B cell (primary cell): Measurements from ENCODE around the gene LDHAL6B. TPM values are rescaled to one million over a fixed set of nuclear protein-coding genes. Genes with fewer than 3 reads are reported as not detected.

ENCODE experiments used
- ATAC-seq: fragments of 200-7000 bp; cut with Tn5 transposase; one replicate; pipeline ENCODE4 v1.10.0; 2021; ENCODE audit warnings: low read depth, mild to moderate bottlenecking, moderate number of reproducible peaks, moderate library complexity
- CTCF ChIA-PET: fragments of 350-600 bp; sonication (Branson Sonifier 250); formaldehyde crosslinking; loops from one replicate; lab custom pipeline; 2021; ENCODE audit warnings: antibody characterized with exemption, inconsistent platforms; lab: Charles Lee
- POLR2A ChIA-PET: fragments of 350-600 bp; sonication (Branson Sonifier 250); formaldehyde crosslinking; loops from one replicate; lab custom pipeline; 2021; ENCODE audit warnings: antibody characterized with exemption; lab: Charles Lee
- DNase-seq: peaks from one replicate; pipeline ENCODE4 v3.0.0; 2013
- H2AFZ ChIP-seq: 2 replicates; pipeline ENCODE4 v1.6.1; 2012; ENCODE audit warnings: mild to moderate bottlenecking, low read depth, low read length; ENCODE audit not compliant: insufficient read depth, poor library complexity, severe bottlenecking
- H3K27ac ChIP-seq, 2 donors: 1 replicate in 1 of 2; 2 replicates in 1 of 2; pipeline ENCODE4 v1.5.1; 2012 to 2013; ENCODE audit warnings: low read length in 2 of 2, mild to moderate bottlenecking in 2 of 2, moderate library complexity in 1 of 2
- H3K27me3 ChIP-seq, 4 experiments: fragments of 200-600 bp in 1 of 4; sonication (generic) in 1 of 4; replicated peaks in 1 of 4; 1 replicate in 2 of 4; 2 replicates in 2 of 4; pipeline versions ENCODE4 v1.6.1 to v1.7.0; 2013 to 2016; ENCODE audit warnings: low read length in 3 of 4, mild to moderate bottlenecking in 2 of 4, mixed read lengths in 1 of 4, moderate library complexity in 1 of 4; ENCODE audit not compliant: insufficient read depth in 4 of 4, control insufficient read depth in 3 of 4; ENCODE audit errors: control extremely low read depth in 1 of 4
- H3K36me3 ChIP-seq, 2 experiments: replicated peaks in 1 of 2; 1 replicate in 1 of 2; 2 replicates in 1 of 2; pipeline versions ENCODE4 v1.6.1 to v1.7.1; 2013; ENCODE audit warnings: low read length in 1 of 2; ENCODE audit not compliant: insufficient read depth in 2 of 2, control insufficient read depth in 1 of 2; ENCODE audit errors: control extremely low read depth in 1 of 2, extremely low read depth in 1 of 2
- H3K4me1 ChIP-seq, 2 donors: fragments of 200-600 bp in 1 of 2; sonication (generic) in 1 of 2; 1 replicate in 1 of 2; 2 replicates in 1 of 2; pipeline versions ENCODE4 v1.5.1 to v1.6.1; 2013 to 2017; ENCODE audit warnings: low read length in 2 of 2; ENCODE audit not compliant: control insufficient read depth in 2 of 2, insufficient read depth in 2 of 2
- H3K4me2 ChIP-seq: replicated peaks from 2 replicates; pipeline ENCODE3; 2012; ENCODE audit warnings: mild to moderate bottlenecking, low read depth, low read length; ENCODE audit not compliant: poor library complexity, severe bottlenecking
- H3K4me3 ChIP-seq, 5 experiments: fragments of 200-600 bp in 1 of 5; sonication (generic) in 1 of 5; 1 replicate in 3 of 5; 2 replicates in 2 of 5; pipeline versions ENCODE4 v1.5.1 to v1.7.0; 2011 to 2016; ENCODE audit warnings: low read length in 4 of 5, mild to moderate bottlenecking in 4 of 5, low read depth in 2 of 5, control low read depth in 1 of 5, moderate library complexity in 1 of 5; ENCODE audit not compliant: insufficient read depth in 1 of 5; ENCODE audit errors: control extremely low read depth in 1 of 5, extremely low read depth in 1 of 5
- H3K79me2 ChIP-seq: fragments of 200-600 bp; sonication (generic); one replicate; pipeline ENCODE4 v1.6.0; 2016; ENCODE audit warnings: low read length; ENCODE audit not compliant: control insufficient read depth, insufficient read depth
- H3K9ac ChIP-seq: fragments of 200-600 bp; sonication (generic); 2 replicates; pipeline ENCODE4 v1.6.1; 2017; ENCODE audit warnings: mild to moderate bottlenecking, low read length, moderate library complexity
- H3K9me3 ChIP-seq, 3 donors: one replicate each; pipeline versions ENCODE4 v1.6.1 to v1.7.1; 2013; ENCODE audit warnings: low read length in 2 of 3; ENCODE audit not compliant: control insufficient read depth in 2 of 3, insufficient read depth in 1 of 3; ENCODE audit errors: control extremely low read depth in 1 of 3
- H4K20me1 ChIP-seq: 2 replicates; pipeline ENCODE4 v1.6.0; 2012; ENCODE audit warnings: mild to moderate bottlenecking, low read length; ENCODE audit not compliant: insufficient read depth, control insufficient read depth, poor library complexity, severe bottlenecking
- H3K27ac Mint-ChIP-seq: one replicate; pipeline ENCODE4 v1.8.0; 2021; ENCODE audit warnings: mixed read lengths
- H3K27me3 Mint-ChIP-seq: one replicate; pipeline ENCODE4 v1.8.0; 2021; ENCODE audit warnings: mixed read lengths
- H3K4me1 Mint-ChIP-seq: one replicate; pipeline ENCODE4 v1.8.0; 2021; ENCODE audit warnings: mixed read lengths
- H3K4me3 Mint-ChIP-seq: one replicate; pipeline ENCODE4 v1.8.0; 2021; ENCODE audit warnings: mixed read lengths
- H3K9me3 Mint-ChIP-seq: one replicate; pipeline ENCODE4 v1.8.0; 2022; ENCODE audit warnings: mixed read lengths; ENCODE audit not compliant: insufficient read depth
- CTCF ChIP-seq: fragments of 200-600 bp; IDR thresholded peaks from one replicate; pipeline ENCODE4 v1.8.0; 2022; ENCODE audit warnings: antibody characterized with exemption, mild to moderate bottlenecking
- EZH2 ChIP-seq: IDR thresholded peaks from 2 replicates; pipeline ENCODE4 v1.6.1; 2012; ENCODE audit warnings: borderline replicate concordance, low read depth, mild to moderate bottlenecking, moderate library complexity, low read length; ENCODE audit not compliant: insufficient read depth, poor library complexity, severe bottlenecking
- WGBS: methylation state at CpG from one replicate; pipeline ENCODE4 v1.1.5; 2013; ENCODE audit warnings: missing lambda C conversion rate; ENCODE audit not compliant: insufficient coverage; 5-methylcytosine and 5-hydroxymethylcytosine counted together
- intact Hi-C: fragments of 100-400 bp; cut with micrococcal nuclease; formaldehyde crosslinking; loops from one replicate; pipeline ENCODE4 v1.10.0; 2022
- polyA plus RNA-seq: library from polyadenylated mRNA; depleted of rRNA; stranded (reverse); fragments of >200 nt; gene quantifications from 2 replicates; pipeline ENCODE4 v1.2.3, GENCODE V29; 2012
- total RNA-seq, 2 donors: library from RNA; stranded (reverse); fragments of 120-200 nt in 1 of 2; gene quantifications; 1 replicate in 1 of 2; 2 replicates in 1 of 2; pipeline versions ENCODE4 v1.2.3 to v1.2.4, GENCODE V29; 2013 to 2022

LDHAL6B gene
- total and polyA plus RNA-seq, 2 donors (not counting 1 experiment from before 2014, with no cell fraction given) = not detected

GRCh38 chr15:59242649-59243048 lies 36.0 kb downstream of the LDHAL6B start:
- H3K4me1 ChIP-seq = peaks cover 9 to 11% of the 10 kb centered on the region in 2 donors
- H3K9me3 ChIP-seq = no peaks in the 10 kb centered on the region
- no peak overlapping the region for H3K4me3 ChIP-seq
- H3K27me3 ChIP-seq = no peaks in the 10 kb centered on the region
- no peak for TF ChIP-seq CTCF
- no peak for TF ChIP-seq EZH2
- no peak overlapping the region for H3K4me3 Mint-ChIP-seq
- ChIA-PET CTCF (interaction anchor here (1.4 kb wide), 1 partner anchor 58 kb away, joined by 4 read pairs; no protein-coding TSS in a partner anchor), POLR2A (no interaction called here)
- peaks cover 75% of the 10 kb centered on the region for H3K79me2 ChIP-seq
- H3K9me3 Mint-ChIP-seq = no peaks in the 10 kb centered on the region
- H2AFZ ChIP-seq = no peak overlapping the region
- H3K27ac ChIP-seq = no peak overlapping the region
- H3K4me1 Mint-ChIP-seq = peaks cover 32% of the 10 kb centered on the region
- 100% methylated on average over 1 of the region's 2 CpGs for WGBS
- no peak overlapping the region for H3K27ac Mint-ChIP-seq
- H3K9ac ChIP-seq = no peak overlapping the region
- DNase-seq (no peak), ATAC-seq (no peak)
- no peaks in the 10 kb centered on the region for H3K27me3 Mint-ChIP-seq
- H4K20me1 ChIP-seq = no peaks in the 10 kb centered on the region
- intact Hi-C loops = no loop called here
- H3K36me3 ChIP-seq = peaks cover 0 to 9% of the 10 kb centered on the region in 2 experiments
- no peak overlapping the region for H3K4me2 ChIP-seq

- H3K4me1 ChIP-seq = peaks cover 5 to 13% of the 10 kb centered on the region in 2 donors
- 88% methylated on average over 2 of the region's 5 CpGs for WGBS
- no peak for TF ChIP-seq EZH2
- TF ChIP-seq CTCF = no peak
These were observed 37.0 kb downstream of the LDHAL6B start for GRCh38 chr15:59243622-59244021.

More at GRCh38 chr15:59243622-59244021, 37.0 kb downstream of the LDHAL6B start:
- peaks cover 0 to 9% of the 10 kb centered on the region in 2 experiments for H3K36me3 ChIP-seq
- H3K4me3 Mint-ChIP-seq = no peak overlapping the region
- POLR2A ChIA-PET = no interaction called here
- no peak overlapping the region for H3K9ac ChIP-seq
- peaks cover 75% of the 10 kb centered on the region for H3K79me2 ChIP-seq
- no peak overlapping the region for H3K4me3 ChIP-seq
- H3K27ac ChIP-seq = no peak overlapping the region
- peaks cover 28% of the 10 kb centered on the region for H3K4me1 Mint-ChIP-seq
- H3K9me3 Mint-ChIP-seq = no peaks in the 10 kb centered on the region
- intact Hi-C loops = no loop called here
- CTCF ChIA-PET = interaction anchor here (0.6 to 8.2 kb wide), 5 partner anchors 57 to 285 kb away, joined by 3 to 116 read pairs (median 4); no protein-coding TSS in a partner anchor
- no peaks in the 10 kb centered on the region for H3K27me3 ChIP-seq
- H4K20me1 ChIP-seq = no peaks in the 10 kb centered on the region
- H3K4me2 ChIP-seq = no peak overlapping the region
- DNase-seq = no peak
- ATAC-seq = no peak
- no peak overlapping the region for H2AFZ ChIP-seq
- no peaks in the 10 kb centered on the region for H3K27me3 Mint-ChIP-seq
- no peak overlapping the region for H3K27ac Mint-ChIP-seq
- H3K9me3 ChIP-seq = no peaks in the 10 kb centered on the region
